ENCODE measurements around the gene SYDE1. TPM values are rescaled to one million over a fixed set of nuclear protein-coding genes. Genes with fewer than 3 reads are reported as not detected.

Gene SYDE1
- total RNA-seq, 1 experiment from 2014 or later = 15.0 TPM

DNA sequence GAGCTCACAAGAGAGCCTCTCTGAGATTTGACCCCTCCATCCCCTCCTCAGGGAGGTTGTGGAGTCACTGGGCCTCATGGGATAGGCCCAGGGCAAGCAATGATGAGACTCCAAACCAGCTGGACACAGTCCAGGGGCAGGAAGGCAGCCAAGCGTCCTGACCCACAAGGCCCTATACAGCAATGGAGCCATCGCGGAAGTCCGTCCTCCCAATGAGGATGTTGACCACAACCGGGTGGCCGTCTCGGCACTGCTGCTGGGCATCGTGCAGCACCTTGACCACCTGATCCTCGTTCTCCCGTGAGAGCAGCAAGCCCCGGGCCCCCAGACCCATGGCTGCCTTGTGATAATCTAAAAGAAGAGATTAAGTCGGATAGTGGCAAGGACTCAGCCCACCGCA, 7.9 kb downstream of the SYDE1 start (continued):
- TF ChIP-seq, protein P1, sequence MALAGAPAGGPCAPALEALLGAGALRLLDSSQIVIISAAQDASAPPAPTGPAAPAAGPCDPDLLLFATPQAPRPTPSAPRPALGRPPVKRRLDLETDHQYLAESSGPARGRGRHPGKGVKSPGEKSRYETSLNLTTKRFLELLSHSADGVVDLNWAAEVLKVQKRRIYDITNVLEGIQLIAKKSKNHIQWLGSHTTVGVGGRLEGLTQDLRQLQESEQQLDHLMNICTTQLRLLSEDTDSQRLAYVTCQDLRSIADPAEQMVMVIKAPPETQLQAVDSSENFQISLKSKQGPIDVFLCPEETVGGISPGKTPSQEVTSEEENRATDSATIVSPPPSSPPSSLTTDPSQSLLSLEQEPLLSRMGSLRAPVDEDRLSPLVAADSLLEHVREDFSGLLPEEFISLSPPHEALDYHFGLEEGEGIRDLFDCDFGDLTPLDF (CRISPR knock-in tag; IDR thresholded peaks at IDR 0.05) = no peak
- TF ChIP-seq, protein P2, sequence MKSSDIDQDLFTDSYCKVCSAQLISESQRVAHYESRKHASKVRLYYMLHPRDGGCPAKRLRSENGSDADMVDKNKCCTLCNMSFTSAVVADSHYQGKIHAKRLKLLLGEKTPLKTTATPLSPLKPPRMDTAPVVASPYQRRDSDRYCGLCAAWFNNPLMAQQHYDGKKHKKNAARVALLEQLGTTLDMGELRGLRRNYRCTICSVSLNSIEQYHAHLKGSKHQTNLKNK (CRISPR knock-in tag; IDR thresholded peaks at IDR 0.05) = no peak

DNA sequence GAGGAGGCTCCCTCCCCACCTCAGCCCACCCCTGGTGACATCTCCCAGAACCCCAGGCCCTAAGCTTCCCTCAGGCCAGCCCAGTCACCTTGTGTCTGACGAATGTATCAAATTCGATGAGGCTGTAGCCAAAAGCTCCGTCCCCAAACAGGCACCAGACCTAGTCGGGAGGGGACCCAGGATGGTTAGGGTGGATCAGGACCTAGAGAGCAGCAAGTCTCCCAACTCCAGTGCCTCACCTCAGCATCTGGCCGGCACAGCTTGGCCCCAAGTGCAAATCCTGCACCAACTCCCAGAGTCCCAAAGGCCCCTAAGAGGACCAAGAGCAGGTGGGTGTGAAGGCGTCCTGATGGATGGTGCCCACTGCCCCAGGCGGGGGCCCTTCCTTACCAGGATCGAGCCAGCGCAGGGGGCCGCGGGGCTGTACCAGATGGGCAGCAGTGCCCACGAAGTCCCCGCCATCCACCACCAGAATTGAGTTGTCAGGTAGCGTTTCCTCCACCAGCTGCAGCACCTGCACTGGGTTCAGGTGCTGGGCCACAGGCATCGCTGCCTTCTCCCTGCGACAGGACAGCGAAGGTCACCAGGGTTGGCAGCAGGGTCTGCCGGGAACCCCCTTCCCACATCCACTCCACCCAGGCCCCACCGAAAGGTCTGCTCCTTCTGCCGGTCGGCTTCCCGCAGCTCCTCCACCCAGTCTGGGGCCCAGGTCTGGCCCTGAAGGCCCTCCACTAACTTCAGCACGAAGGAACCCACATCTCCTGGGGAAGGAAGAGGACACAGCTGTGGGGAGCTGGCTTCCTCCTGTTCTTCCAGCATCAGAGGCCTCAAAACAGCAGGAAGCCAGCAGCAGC, 8.8 kb downstream of the SYDE1 start:
- Mint-ChIP-seq H3K4me1 (no peaks in the 10 kb centered on the region), H3K36me3 (peaks cover 68% of the 10 kb centered on the region), H3K27ac (no peak overlapping the region), H3K27me3 (ENCODE audit: low read depth) (no peaks in the 10 kb centered on the region), H3K4me3 (no peak overlapping the region), H3K9me3 (no peaks in the 10 kb centered on the region)
- POLR2A ChIA-PET = no interaction called here
- ATAC-seq = no peak
- CTCF ChIA-PET = interaction anchor here (1.1 to 1.3 kb wide), 3 partner anchors 14 to 16 kb away, joined by 3 to 4 read pairs (median 4); no protein-coding TSS in a partner anchor
- DNase-seq (ENCODE audit: low spot score) = no peak
- TF ChIP-seq ZNF263 (CRISPR knock-in tag; IDR thresholded peaks at IDR 0.05; ENCODE audit: low read depth) (no peak), ZNF416 (CRISPR knock-in tag; IDR thresholded peaks at IDR 0.05) (no peak), KAT7 (CRISPR knock-in tag; IDR thresholded peaks at IDR 0.05; ENCODE audit: borderline replicate concordance) (no peak), SOX15 (CRISPR knock-in tag; IDR thresholded peaks at IDR 0.05) (no peak), JUN (CRISPR knock-in tag; IDR thresholded peaks at IDR 0.05) (no peak), ETV6 (CRISPR knock-in tag; IDR thresholded peaks at IDR 0.05) (no peak), JAZF1 (CRISPR knock-in tag; IDR thresholded peaks at IDR 0.05) (no peak), FOXK1 (CRISPR knock-in tag; IDR thresholded peaks at IDR 0.05) (no peak), CBFB (CRISPR knock-in tag; IDR thresholded peaks at IDR 0.05; ENCODE audit: low read depth) (no peak), ZNF423 (CRISPR knock-in tag; IDR thresholded peaks at IDR 0.05) (no peak), GABPB1 (CRISPR knock-in tag; IDR thresholded peaks at IDR 0.05) (no peak), ATF1 (CRISPR knock-in tag; IDR thresholded peaks at IDR 0.05) (no peak)
- TF ChIP-seq, protein P3, sequence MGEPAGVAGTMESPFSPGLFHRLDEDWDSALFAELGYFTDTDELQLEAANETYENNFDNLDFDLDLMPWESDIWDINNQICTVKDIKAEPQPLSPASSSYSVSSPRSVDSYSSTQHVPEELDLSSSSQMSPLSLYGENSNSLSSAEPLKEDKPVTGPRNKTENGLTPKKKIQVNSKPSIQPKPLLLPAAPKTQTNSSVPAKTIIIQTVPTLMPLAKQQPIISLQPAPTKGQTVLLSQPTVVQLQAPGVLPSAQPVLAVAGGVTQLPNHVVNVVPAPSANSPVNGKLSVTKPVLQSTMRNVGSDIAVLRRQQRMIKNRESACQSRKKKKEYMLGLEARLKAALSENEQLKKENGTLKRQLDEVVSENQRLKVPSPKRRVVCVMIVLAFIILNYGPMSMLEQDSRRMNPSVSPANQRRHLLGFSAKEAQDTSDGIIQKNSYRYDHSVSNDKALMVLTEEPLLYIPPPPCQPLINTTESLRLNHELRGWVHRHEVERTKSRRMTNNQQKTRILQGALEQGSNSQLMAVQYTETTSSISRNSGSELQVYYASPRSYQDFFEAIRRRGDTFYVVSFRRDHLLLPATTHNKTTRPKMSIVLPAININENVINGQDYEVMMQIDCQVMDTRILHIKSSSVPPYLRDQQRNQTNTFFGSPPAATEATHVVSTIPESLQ (CRISPR knock-in tag; IDR thresholded peaks at IDR 0.05) = no peak
- TF ChIP-seq, protein P1 (CRISPR knock-in tag; IDR thresholded peaks at IDR 0.05) = no peak
- TF ChIP-seq, protein P4, sequence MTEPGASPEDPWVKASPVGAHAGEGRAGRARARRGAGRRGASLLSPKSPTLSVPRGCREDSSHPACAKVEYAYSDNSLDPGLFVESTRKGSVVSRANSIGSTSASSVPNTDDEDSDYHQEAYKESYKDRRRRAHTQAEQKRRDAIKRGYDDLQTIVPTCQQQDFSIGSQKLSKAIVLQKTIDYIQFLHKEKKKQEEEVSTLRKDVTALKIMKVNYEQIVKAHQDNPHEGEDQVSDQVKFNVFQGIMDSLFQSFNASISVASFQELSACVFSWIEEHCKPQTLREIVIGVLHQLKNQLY (CRISPR knock-in tag; IDR thresholded peaks at IDR 0.05) = no peak
- TF ChIP-seq, protein P5, sequence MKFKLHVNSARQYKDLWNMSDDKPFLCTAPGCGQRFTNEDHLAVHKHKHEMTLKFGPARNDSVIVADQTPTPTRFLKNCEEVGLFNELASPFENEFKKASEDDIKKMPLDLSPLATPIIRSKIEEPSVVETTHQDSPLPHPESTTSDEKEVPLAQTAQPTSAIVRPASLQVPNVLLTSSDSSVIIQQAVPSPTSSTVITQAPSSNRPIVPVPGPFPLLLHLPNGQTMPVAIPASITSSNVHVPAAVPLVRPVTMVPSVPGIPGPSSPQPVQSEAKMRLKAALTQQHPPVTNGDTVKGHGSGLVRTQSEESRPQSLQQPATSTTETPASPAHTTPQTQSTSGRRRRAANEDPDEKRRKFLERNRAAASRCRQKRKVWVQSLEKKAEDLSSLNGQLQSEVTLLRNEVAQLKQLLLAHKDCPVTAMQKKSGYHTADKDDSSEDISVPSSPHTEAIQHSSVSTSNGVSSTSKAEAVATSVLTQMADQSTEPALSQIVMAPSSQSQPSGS (CRISPR knock-in tag; IDR thresholded peaks at IDR 0.05; ENCODE audit: borderline replicate concordance, low read depth) = no peak
- TF ChIP-seq, protein P6, sequence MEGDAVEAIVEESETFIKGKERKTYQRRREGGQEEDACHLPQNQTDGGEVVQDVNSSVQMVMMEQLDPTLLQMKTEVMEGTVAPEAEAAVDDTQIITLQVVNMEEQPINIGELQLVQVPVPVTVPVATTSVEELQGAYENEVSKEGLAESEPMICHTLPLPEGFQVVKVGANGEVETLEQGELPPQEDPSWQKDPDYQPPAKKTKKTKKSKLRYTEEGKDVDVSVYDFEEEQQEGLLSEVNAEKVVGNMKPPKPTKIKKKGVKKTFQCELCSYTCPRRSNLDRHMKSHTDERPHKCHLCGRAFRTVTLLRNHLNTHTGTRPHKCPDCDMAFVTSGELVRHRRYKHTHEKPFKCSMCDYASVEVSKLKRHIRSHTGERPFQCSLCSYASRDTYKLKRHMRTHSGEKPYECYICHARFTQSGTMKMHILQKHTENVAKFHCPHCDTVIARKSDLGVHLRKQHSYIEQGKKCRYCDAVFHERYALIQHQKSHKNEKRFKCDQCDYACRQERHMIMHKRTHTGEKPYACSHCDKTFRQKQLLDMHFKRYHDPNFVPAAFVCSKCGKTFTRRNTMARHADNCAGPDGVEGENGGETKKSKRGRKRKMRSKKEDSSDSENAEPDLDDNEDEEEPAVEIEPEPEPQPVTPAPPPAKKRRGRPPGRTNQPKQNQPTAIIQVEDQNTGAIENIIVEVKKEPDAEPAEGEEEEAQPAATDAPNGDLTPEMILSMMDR (IDR thresholded peaks at IDR 0.05) = no peak
